ENCODE data around the gene DPP3. TPM values are rescaled to one million over a fixed set of nuclear protein-coding genes. Genes with fewer than 3 reads are reported as not detected.

The DPP3 gene
- total RNA-seq, 1 donor from 2014 or later: 42.7 TPM

DNA sequence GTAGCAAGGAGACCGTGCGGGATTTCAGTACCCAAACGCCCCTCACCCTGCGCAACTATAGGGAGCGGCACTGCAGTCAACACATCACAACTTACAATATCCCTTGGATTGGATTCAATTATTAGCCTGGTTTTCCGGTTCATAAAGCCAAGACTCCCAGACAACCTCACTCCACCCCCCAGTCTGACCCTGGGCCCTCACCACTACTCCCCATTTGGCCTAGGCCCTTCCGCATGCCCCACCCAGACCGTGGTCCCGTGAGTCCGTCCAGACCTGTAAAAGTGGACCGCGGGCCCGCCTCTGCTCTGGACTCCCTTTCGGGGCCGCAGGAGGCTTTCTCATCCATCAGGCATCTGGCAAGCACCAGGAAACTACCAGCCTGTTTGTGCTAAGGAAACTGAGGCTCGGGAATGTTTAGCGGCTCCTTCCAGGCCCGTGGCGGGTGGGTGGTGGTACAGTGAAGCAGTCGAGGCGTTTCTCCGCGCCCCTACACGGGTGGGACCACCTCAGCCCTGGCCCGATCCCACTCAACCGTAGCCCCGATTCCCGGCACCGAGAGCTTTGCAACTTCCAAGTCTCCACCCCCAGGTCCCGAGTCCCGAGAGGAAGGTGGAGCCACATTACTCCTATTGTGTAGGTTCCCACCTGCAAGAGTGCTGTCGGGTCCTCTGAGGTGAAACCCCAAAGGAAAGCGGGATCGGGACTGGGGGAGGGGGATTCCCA, 679 bp upstream of the DPP3 start:
- TF ChIP-seq, protein P1, sequence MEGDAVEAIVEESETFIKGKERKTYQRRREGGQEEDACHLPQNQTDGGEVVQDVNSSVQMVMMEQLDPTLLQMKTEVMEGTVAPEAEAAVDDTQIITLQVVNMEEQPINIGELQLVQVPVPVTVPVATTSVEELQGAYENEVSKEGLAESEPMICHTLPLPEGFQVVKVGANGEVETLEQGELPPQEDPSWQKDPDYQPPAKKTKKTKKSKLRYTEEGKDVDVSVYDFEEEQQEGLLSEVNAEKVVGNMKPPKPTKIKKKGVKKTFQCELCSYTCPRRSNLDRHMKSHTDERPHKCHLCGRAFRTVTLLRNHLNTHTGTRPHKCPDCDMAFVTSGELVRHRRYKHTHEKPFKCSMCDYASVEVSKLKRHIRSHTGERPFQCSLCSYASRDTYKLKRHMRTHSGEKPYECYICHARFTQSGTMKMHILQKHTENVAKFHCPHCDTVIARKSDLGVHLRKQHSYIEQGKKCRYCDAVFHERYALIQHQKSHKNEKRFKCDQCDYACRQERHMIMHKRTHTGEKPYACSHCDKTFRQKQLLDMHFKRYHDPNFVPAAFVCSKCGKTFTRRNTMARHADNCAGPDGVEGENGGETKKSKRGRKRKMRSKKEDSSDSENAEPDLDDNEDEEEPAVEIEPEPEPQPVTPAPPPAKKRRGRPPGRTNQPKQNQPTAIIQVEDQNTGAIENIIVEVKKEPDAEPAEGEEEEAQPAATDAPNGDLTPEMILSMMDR (conservative IDR thresholded peaks at IDR 0.05): no peak
- DNase-seq (ENCODE audit: extremely low spot score, unreplicated experiment): peak; percentile 79
- Mint-ChIP-seq H3K4me1 (ENCODE audit: unreplicated experiment) (peaks cover 19% of the 10 kb centered on the region), H3K9me3 (no peaks in the 10 kb centered on the region), H3K27ac (peak overlapping the region; percentile 89), H3K36me3 (peaks cover 4% of the 10 kb centered on the region), H3K27me3 (no peaks in the 10 kb centered on the region), H3K4me3 (peak overlapping the region; percentile 94)

DNA sequence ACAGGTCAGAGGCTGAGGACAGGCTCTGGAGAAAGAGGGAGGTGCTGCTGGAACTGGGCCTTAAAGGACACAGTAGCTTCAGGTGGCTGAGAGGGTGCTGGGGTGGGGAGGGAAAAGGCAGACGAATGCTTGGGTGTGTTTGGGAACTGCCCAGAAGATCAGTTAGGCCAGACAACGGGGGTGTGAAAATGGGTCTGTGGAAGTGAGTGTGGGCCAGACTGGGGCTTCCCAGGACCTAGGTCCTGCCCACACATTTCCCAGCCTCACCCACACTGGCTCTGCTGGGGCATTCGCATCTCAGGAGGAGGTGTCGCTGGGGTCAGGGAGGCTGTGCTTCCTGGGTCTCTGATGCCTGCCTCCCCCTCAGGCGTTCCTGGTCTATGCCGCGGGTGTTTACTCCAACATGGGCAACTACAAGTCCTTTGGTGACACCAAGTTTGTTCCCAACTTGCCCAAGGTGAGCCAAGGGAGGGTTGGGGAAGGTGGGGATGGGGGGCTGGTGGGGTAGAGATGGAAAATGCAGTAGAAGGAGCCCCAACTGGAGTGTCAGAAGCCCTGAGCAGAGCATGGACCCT, 4.7 kb downstream of the DPP3 start:
- Mint-ChIP-seq H3K4me3 (no peak overlapping the region), H3K27me3 (no peaks in the 10 kb centered on the region), H3K9me3 (no peaks in the 10 kb centered on the region), H3K4me1 (ENCODE audit: unreplicated experiment) (peaks cover 4% of the 10 kb centered on the region), H3K36me3 (peaks cover 4% of the 10 kb centered on the region), H3K27ac (no peak overlapping the region)
- TF ChIP-seq, protein P1 (conservative IDR thresholded peaks at IDR 0.05): no peak
- DNase-seq (ENCODE audit: extremely low spot score, unreplicated experiment): no peak

DNA sequence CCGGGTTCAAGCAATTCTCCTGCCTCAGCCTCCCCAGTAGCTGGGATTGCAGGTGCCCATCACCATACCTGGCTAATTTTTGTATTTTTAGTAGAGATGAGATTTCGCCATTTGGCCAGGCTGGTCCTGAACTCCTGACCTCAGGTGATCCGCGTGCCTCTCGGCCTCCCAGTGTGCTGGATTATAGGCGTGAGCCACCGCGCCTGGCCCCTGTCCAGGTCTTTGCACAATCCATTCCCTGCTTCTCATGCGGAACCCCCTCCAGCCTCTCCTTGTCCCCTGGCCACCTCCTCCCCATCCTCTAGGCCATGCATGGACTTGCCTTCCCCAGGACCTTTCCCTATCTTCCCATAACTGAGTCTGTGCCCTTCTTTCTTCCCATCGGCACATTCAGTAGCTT, 8.7 kb downstream of the DPP3 start:
- H3K4me3 Mint-ChIP-seq: no peak overlapping the region
- no peak overlapping the region for H3K27ac Mint-ChIP-seq
- TF ChIP-seq, protein P1 (conservative IDR thresholded peaks at IDR 0.05): no peak
- H3K27me3 Mint-ChIP-seq: no peaks in the 10 kb centered on the region
- H3K4me1 Mint-ChIP-seq (ENCODE audit: unreplicated experiment): no peaks in the 10 kb centered on the region
- H3K9me3 Mint-ChIP-seq: no peaks in the 10 kb centered on the region
- no peak for DNase-seq (ENCODE audit: extremely low spot score, unreplicated experiment)
- H3K36me3 Mint-ChIP-seq: peaks cover 4% of the 10 kb centered on the region

DNA sequence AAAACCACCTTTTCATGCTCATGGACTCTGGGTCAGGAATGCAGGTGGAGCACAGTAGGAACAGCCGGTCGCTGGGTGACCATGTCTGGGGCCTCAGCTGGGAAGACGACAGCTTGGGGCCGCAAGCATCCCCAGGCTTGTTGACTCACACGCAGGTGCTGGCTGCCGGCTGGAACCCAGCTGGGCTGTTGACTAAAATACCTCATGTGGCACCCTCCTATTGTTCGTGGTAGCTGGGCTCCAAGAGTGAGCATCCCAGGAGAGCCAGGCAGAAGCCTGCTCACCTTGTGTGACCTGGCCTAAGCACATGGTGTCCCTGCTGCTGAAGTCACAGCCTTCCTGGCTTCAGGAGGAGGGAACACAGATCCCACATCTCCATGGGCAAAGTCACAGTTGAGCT, 9.4 kb downstream of the DPP3 start:
- Mint-ChIP-seq H3K27me3 (no peaks in the 10 kb centered on the region), H3K4me3 (no peak overlapping the region), H3K27ac (no peak overlapping the region), H3K36me3 (peaks cover 4% of the 10 kb centered on the region), H3K9me3 (no peaks in the 10 kb centered on the region), H3K4me1 (ENCODE audit: unreplicated experiment) (no peaks in the 10 kb centered on the region)
- TF ChIP-seq, protein P1 (conservative IDR thresholded peaks at IDR 0.05): no peak
- DNase-seq (ENCODE audit: extremely low spot score, unreplicated experiment): no peak

DNA sequence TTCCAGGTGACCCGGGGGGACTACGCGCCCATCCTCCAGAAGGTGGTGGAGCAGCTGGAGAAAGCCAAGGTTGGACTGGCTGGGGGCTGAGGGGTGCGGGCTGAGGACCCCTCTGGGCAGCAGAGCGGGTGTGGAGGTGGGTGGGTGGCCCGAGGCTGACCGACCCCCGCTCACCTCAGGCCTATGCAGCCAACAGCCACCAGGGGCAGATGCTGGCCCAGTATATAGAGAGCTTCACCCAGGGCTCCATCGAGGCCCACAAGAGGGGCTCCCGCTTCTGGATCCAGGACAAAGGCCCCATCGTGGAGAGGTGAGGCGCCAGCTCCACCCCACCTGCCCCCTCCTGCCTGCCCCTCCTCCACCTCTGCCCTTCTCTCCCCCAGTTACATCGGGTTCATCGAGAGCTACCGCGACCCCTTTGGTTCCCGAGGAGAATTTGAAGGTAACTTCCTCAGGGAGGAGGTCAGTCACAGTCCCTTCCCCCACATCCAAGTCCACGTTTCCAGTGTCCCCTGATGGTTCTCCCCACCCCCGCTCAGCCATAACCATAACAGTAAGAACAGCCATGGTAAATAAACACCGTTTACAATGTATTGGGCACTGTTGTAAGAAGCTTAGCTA, 11.2 kb downstream of the DPP3 start:
- no peaks in the 10 kb centered on the region for H3K9me3 Mint-ChIP-seq
- DNase-seq (ENCODE audit: extremely low spot score, unreplicated experiment): no peak
- H3K27me3 Mint-ChIP-seq: no peaks in the 10 kb centered on the region
- H3K36me3 Mint-ChIP-seq: peaks cover 4% of the 10 kb centered on the region
- H3K4me3 Mint-ChIP-seq: no peak overlapping the region
- no peak overlapping the region for H3K27ac Mint-ChIP-seq
- no peaks in the 10 kb centered on the region for H3K4me1 Mint-ChIP-seq (ENCODE audit: unreplicated experiment)
- TF ChIP-seq, protein P1 (conservative IDR thresholded peaks at IDR 0.05): peak; percentile 67

All from type B pancreatic cell (in vitro differentiated cells).